IPS DF 4.7 (cell line): Measurements from ENCODE around the gene CYFIP1.

Experiments used
- DNase-seq: peaks from one replicate; pipeline ENCODE4 v3.0.0-alpha.2; 2013; ENCODE audit warnings: low spot score; ENCODE audit errors: extremely low read depth

The CYFIP1 gene

DNA sequence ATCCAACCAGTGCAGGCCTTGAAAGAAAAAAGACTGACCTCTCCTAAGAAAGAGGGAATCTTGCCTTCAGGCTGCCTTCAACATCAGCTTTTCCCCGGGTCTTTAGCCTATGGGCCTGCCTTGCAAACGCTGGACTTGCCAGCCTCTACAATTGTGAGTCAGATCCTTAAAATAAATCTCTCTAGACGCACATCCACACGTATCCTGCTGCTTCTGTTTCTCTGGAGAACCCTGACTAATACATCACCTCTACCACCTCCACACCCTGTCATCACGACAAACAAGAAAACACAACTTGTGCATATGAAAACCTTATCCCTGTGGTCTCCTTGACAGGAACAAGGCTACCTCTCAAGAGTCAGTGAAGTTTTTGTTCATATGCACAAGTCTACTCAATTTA is 11.8 kb downstream of the CYFIP1 start:
- DNase-seq = no peak

- no peak for DNase-seq
Measured at GRCh38 chr15:22967084-22967770, 12.9 kb downstream of the CYFIP1 start.

DNA sequence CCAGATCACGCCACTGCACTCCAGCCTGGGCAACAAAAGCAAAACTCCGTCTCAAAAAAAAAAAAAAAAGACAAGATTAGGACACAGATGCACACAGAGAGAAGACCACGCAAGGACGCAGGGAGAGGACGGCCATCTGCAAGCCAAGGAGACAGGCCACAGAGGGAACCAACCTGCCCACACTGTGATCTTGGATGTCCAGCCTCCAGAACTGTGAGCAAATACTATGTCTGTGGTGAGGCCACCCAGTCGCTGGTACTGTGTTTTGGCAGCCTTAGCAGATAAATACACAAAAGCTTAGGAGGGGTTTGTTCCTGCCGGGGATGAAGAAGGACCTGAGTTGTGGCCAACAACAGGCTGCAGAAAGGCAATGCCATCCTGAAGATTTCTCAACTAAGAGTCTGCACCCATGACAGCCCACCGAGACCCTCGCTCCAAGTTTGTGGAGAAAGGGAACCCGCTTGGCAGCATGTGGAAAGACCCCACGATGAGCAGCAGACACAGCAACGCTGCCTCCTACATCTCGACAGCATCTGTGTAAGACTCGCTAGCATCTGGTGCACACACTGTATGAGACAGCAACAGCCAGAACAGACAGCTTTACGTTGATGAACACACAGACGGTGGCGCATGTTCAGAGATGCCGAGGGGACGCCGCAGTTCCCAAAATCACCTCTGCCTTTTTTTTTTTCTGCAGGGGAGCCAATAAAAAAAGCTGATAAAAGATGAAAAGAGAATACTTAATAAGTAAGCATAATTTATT is 13.7 kb downstream of the CYFIP1 start:
- no peak for DNase-seq

DNA sequence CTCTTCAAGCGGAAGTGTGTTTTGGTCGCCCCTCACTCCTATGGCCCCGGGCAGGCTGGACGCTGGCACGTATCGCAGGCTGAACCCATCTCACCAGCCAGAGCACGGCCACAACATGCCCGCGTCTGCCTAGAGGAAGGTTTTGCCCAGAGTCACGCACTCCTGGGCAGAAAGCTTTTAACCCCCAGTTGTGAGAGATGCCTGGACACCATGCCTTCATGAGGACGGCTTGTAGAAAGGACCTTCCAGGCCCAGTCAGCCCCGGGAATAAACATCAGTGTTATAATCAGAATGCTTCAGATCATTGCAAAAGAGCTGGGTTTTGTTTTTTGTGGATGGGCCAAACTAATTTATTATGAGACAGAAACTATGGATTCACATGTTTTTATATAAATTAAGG is 16.5 kb downstream of the CYFIP1 start:
- no peak for DNase-seq

DNA sequence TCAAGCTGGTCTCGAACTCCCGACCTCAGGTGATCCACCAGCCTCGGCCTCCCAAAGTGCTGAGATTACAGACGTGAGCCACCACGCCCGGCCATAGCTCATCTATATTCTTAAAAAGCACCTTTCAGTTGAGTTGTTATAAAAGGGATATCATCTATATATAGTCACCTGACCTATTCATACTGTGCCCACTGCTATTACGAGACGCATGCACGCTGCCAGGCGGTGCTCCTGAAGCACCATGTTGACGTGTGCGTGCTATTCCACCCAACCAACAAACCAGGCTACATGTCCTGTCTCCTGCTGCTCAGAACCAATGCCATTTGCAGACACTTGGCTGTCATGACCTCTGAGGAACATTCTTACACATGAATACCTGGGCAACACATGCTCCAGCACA is 17.6 kb downstream of the CYFIP1 start:
- DNase-seq = no peak

DNA sequence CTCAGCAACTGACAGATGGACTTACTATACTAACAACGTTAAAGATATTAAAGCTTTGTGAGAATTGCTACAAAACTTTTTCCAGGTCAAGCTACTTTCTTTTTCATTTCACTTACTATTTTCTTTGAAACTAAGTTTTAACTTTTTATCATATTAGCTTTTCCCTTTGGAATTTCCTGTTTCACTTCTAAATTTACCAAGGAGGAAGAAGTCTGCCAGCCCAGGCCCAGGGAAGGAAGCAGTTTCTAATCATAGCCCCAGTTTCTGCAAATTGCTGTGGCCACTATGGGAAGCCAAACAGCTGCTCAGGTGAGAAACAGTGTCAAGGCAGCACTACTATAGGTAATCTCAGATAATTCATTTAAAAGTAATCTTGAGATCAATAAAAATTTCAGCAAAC is 18.4 kb downstream of the CYFIP1 start:
- DNase-seq = no peak

- DNase-seq = no peak
Measured at GRCh38 chr15:22960556-22960955, 19.6 kb downstream of the CYFIP1 start.

- DNase-seq = no peak
Measured at GRCh38 chr15:22960126-22960525, 20.0 kb downstream of the CYFIP1 start.

GRCh38 chr15:22959321-22960101 is 20.7 kb downstream of the CYFIP1 start:
- no peak for DNase-seq

GRCh38 chr15:22958487-22959280 is 21.5 kb downstream of the CYFIP1 start:
- no peak for DNase-seq

DNA sequence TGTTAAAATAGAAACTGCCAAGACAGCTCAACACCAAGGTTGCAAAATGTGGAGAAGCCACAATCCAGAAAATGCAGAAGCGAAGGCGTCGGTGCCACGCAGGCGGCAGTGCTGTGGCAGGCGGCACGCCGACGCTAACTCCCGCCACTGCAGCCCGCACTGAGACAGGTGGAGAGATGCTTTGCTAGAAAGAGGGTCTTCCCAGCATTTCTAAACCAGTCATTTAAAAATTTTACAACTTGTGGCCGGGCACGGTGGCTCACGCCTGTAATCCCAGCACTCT is 23.2 kb downstream of the CYFIP1 start:
- no peak for DNase-seq

- DNase-seq = no peak
Measured at GRCh38 chr15:22956257-22956977, 23.8 kb downstream of the CYFIP1 start.

DNA sequence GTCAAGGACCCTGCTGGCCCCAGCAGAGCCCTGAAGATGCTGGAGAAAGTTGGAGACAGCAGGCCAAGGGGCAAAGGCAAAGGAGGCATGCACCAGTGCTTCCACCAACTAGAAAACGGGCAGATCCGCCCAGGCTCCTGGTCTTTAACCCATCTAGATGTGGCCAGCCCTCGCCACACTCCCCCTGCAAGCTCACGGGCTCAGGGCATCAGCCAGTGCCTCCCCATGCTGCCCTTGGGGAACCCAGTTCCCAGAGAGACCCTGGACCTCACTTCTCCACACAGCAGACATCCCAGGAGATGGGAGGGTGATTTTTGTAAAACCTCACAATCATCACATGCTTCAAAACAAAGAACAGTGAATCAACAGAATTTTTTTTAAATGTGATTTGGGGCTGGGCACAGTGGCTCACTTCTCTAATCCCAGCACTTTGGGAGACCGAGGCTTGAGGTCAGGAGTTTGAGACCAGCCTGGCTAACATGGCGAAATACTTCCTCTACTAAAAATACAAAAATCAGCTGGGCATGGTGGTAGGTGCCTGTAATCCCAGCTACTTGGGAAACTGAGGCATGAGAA is 24.5 kb downstream of the CYFIP1 start:
- no peak for DNase-seq

- no peak for DNase-seq
Measured at GRCh38 chr15:22954798-22955543, 25.2 kb downstream of the CYFIP1 start.

- no peak for DNase-seq
Measured at GRCh38 chr15:22954326-22954725, 25.8 kb downstream of the CYFIP1 start.

GRCh38 chr15:22952796-22953579 is 27.2 kb downstream of the CYFIP1 start:
- no peak for DNase-seq

GRCh38 chr15:22951381-22952280 is 28.5 kb downstream of the CYFIP1 start:
- DNase-seq = no peak

DNA sequence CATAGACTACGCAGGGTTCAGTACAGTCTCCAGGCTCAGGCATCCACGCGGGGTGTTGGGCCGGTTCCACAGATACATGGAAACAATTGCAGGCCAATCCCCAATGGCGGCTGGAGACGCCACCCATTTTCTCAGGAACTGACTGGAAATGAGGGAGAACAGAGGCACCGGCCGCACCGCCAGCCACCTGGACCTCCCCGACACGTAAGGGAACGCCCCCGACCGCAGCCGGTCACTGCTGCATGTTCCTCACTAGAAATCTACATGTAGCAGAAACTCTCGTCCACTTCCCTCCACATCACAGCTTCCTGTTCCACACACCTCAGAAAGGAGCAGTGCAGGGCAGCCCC is 29.2 kb downstream of the CYFIP1 start:
- no peak for DNase-seq
